Brain microvascular endothelial cell (primary cell): ENCODE data around the gene LYPD6B.

Source experiments
- DNase-seq: peaks from one replicate; pipeline ENCODE4 v3.0.0-alpha.2; 2020
- H3K27ac ChIP-seq: fragments of 250-450 bp; sonication (Bioruptor Pico); 2 replicates; pipeline ENCODE4 v1.5.1; 2020; ENCODE audit warnings: mild to moderate bottlenecking, moderate library complexity
- H3K27me3 ChIP-seq: fragments of 250-450 bp; sonication (Bioruptor Pico); replicated peaks from 2 replicates; pipeline ENCODE4 v1.5.1; 2020; ENCODE audit warnings: mild to moderate bottlenecking
- H3K36me3 ChIP-seq: fragments of 250-450 bp; sonication (Bioruptor Pico); replicated peaks from 2 replicates; pipeline ENCODE4 v1.5.1; 2020; ENCODE audit warnings: mild to moderate bottlenecking
- H3K4me3 ChIP-seq: 2 replicates; pipeline ENCODE4 v1.5.1; 2011; ENCODE audit warnings: low read depth, mild to moderate bottlenecking, control low read depth, low read length, moderate library complexity
- CTCF ChIP-seq: IDR thresholded peaks from 2 replicates; pipeline ENCODE4 v1.5.1; 2011; ENCODE audit warnings: low read depth, mild to moderate bottlenecking, moderate library complexity, low read length, control low read depth, inconsistent platforms; ENCODE audit errors: missing control alignments
- in situ Hi-C: cut with HindIII; loops from 2 replicates; pipeline ENCODE4 v1.10.0; 2017; ENCODE audit warnings: low sequenced_read_pairs, low pct_ligation_motif_present

Gene LYPD6B

GRCh38 chr2:149160701-149161217, 122.3 kb downstream of the LYPD6B start:
- in situ Hi-C loops, result no loop called here
- no peak overlapping the region for H3K27ac ChIP-seq
- H3K4me3 ChIP-seq, result no peak overlapping the region
- H3K27me3 ChIP-seq, result no peaks in the 10 kb centered on the region
- H3K36me3 ChIP-seq, result no peaks in the 10 kb centered on the region
- no peak for TF ChIP-seq CTCF
- no peak for DNase-seq

- in situ Hi-C loops, result no loop called here
- no peak overlapping the region for H3K27ac ChIP-seq
- H3K27me3 ChIP-seq, result no peaks in the 10 kb centered on the region
- no peak overlapping the region for H3K4me3 ChIP-seq
- DNase-seq, result no peak
- H3K36me3 ChIP-seq, result no peaks in the 10 kb centered on the region
- TF ChIP-seq CTCF, result no peak
These were observed 123.2 kb downstream of the LYPD6B start for GRCh38 chr2:149161481-149162225.

GRCh38 chr2:149164296-149164695, 125.8 kb downstream of the LYPD6B start:
- no peak overlapping the region for H3K4me3 ChIP-seq
- no peak for DNase-seq
- no peaks in the 10 kb centered on the region for H3K27me3 ChIP-seq
- H3K27ac ChIP-seq, result no peak overlapping the region
- TF ChIP-seq CTCF, result no peak
- no peaks in the 10 kb centered on the region for H3K36me3 ChIP-seq
- in situ Hi-C loops, result no loop called here

GRCh38 chr2:149164827-149165226, 126.3 kb downstream of the LYPD6B start:
- in situ Hi-C loops, result no loop called here

GRCh38 chr2:149167001-149167780, 128.7 kb downstream of the LYPD6B start:
- DNase-seq, result no peak
- H3K4me3 ChIP-seq, result no peak overlapping the region
- TF ChIP-seq CTCF, result no peak
- H3K36me3 ChIP-seq, result no peaks in the 10 kb centered on the region
- in situ Hi-C loops, result no loop called here
- H3K27ac ChIP-seq, result no peak overlapping the region
- H3K27me3 ChIP-seq, result no peaks in the 10 kb centered on the region

More at GRCh38 chr2:149164827-149165226, 126.3 kb downstream of the LYPD6B start:
- no peaks in the 10 kb centered on the region for H3K36me3 ChIP-seq
- no peak for DNase-seq
- no peak overlapping the region for H3K27ac ChIP-seq
- no peak overlapping the region for H3K4me3 ChIP-seq
- H3K27me3 ChIP-seq, result no peaks in the 10 kb centered on the region
- no peak for TF ChIP-seq CTCF
